Measurements from ENCODE around the gene RAP1GAP2.

RAP1GAP2 gene

GRCh38 chr17:2952174-2952845, 156.1 kb downstream of the RAP1GAP2 start:
- no peak for DNase-seq

- DNase-seq = no peak
These were observed 158.7 kb downstream of the RAP1GAP2 start for GRCh38 chr17:2954898-2955445.

GRCh38 chr17:2955931-2956582, 159.8 kb downstream of the RAP1GAP2 start:
- no peak for DNase-seq

GRCh38 chr17:2957631-2958286, 161.5 kb downstream of the RAP1GAP2 start:
- no peak for DNase-seq

- DNase-seq = no peak
These were observed 162.5 kb downstream of the RAP1GAP2 start for GRCh38 chr17:2958706-2959222.

- DNase-seq = no peak
These were observed 163.3 kb downstream of the RAP1GAP2 start for GRCh38 chr17:2959371-2960130.

GRCh38 chr17:2961446-2961845, 165.2 kb downstream of the RAP1GAP2 start:
- no peak for DNase-seq

- DNase-seq = no peak
These were observed 166.0 kb downstream of the RAP1GAP2 start for GRCh38 chr17:2962236-2962635.

- no peak for DNase-seq
These were observed 166.5 kb downstream of the RAP1GAP2 start for GRCh38 chr17:2962729-2963128.

GRCh38 chr17:2963332-2964027, 167.2 kb downstream of the RAP1GAP2 start:
- DNase-seq = no peak

GRCh38 chr17:2964028-2964356, 167.8 kb downstream of the RAP1GAP2 start:
- DNase-seq = no peak

GRCh38 chr17:2964370-2964769, 168.1 kb downstream of the RAP1GAP2 start:
- no peak for DNase-seq

GRCh38 chr17:2964831-2965230, 168.6 kb downstream of the RAP1GAP2 start:
- no peak for DNase-seq

- no peak for DNase-seq
These were observed 169.7 kb downstream of the RAP1GAP2 start for GRCh38 chr17:2965621-2966595.

GRCh38 chr17:2967515-2967914, 171.3 kb downstream of the RAP1GAP2 start:
- DNase-seq = no peak

- no peak for DNase-seq
These were observed 175.6 kb downstream of the RAP1GAP2 start for GRCh38 chr17:2971851-2972250.

- DNase-seq = no peak
These were observed 176.5 kb downstream of the RAP1GAP2 start for GRCh38 chr17:2972749-2973148.

- no peak for DNase-seq
These were observed 178.1 kb downstream of the RAP1GAP2 start for GRCh38 chr17:2974347-2974746.

- DNase-seq = no peak
These were observed 179.3 kb downstream of the RAP1GAP2 start for GRCh38 chr17:2975469-2975958.

GRCh38 chr17:2977157-2977556, 180.9 kb downstream of the RAP1GAP2 start:
- no peak for DNase-seq

- no peak for DNase-seq
These were observed 181.9 kb downstream of the RAP1GAP2 start for GRCh38 chr17:2978116-2978515.

All from NCI-H1436 treated with DMSO at 0.1 percent for 48 hours (cell line).